ENCODE data around the gene ZDHHC24.
"Not testable (repeated sequence)": the region's sequence is repeated elsewhere in the genome, so short reads cannot be mapped to it uniquely, and the experiment has no call there.

Gene ZDHHC24

DNA sequence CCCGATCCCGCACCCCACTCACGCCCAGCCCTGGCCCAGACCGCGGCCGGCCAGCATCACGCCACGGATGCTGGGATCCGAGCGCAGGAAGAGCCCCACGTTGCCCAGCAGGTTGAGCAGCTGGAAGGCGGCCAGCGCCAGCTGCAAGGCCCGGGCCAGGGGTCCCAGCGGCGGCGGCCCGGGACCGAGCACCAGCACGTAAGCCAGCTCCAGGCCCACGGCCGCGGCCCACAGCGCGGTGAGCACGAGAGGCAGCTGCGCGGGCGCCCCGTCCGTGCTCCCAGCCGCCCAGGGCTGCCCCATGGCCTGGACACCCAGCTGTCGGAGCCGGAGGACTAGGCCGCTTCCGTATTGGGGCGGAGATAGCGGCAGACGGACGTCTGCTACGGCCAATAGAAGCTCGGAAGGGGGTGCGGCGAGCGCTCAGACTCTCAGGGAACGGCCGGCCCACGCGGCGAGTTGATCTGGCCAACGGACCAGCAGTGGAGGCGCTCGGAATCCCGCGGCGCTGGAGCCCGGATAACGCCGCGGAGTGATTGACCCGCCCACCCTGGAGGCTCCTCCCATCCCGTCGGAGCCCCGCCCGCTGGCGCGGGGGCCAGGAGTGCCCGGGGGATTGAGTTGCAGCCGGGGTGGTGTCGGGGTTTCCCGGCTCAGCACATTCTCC is at the start of gene ZDHHC24:
TSS of gene ZDHHC24 (minus strand) at position 348 of the 667 bp plus-strand sequence. CDS start at position 303, 45 bp downstream.
- peak; percentile 59 to 63 for DNase-seq (ENCODE audit: low read depth in 2 of 2)

GRCh38 chr11:66595245-66595904 is 49.5 kb upstream of the ZDHHC24 start:
- DNase-seq (ENCODE audit: low read depth in 2 of 2): no peak

DNA sequence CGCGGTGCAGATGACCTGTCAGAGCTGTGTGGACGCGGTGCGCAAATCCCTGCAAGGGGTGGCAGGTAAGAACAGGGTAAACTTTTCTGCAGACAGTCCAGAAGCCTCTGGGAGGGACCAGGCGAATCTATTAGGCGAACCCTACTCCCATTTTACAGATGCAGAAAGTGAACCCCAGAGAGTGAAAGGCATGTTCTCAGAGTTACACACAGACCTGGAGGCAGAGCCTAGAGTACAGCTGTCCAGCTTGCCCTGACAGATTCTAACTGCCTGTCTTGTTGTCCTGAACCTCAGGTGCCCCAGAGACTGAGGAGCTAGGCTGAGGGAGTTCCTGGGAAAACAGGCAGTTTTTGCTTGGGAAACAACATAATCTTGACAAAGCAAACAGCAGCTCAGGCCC is 47.8 kb upstream of the ZDHHC24 start:
- DNase-seq (ENCODE audit: low read depth in 2 of 2): no peak

DNA sequence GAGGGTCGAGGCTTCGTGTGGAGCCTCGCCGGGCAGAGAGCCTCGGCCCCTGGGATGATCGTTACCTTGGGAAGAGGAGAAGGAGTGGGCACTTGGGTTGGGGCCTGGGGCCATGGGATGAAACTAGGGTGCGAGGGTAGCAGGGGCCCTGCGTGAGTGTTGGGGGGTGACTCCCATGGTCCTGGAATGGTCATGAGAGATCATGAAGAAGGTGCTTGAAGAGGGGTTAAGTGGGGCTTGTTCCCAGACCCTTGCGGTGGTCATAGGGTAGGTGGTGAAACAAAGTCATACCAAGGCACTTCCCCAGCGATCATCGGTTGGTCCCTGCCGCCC is 47.4 kb upstream of the ZDHHC24 start:
- DNase-seq (ENCODE audit: low read depth in 2 of 2): no peak

DNA sequence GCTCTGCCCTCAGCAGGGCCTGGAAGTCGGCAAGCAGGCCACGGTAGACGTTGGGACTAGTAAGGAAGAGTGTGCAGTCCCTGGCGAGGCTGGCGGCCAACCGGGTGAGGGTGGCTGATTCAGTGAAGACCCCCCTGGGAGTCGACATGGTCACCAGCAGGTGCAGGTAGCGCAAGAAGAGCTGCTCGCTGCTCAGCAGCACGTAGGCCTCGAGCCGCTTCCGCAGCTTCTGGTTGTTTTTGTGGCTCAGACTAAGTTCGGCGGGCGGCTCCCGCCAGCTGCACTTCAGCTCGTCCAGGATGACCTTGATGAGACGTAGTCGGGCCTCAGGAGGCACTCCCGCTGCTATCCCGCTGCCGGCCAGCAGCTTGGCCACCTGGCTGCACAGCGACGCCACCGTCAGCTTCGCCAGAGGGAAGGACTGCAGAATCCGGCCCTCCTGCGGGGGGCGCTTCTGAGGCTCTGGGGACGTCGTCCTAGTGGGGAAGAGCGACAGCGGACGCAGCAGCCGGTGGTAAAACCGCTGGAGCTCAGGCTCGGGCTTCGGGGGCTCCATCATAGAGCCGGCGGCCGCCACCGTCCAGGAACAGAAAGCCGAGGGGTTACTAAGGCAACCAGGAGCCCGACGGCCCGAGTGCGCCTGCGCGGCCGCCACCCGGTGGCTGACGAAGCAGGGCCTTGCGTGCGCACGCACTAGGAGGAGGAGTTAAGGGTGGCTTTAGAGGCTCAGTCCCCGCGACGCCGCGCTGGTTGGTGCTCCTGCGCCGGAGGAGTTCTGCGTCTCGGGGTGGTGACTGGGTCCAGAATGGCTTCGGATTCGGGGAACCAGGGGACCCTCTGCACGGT is 46.8 kb upstream of the ZDHHC24 start, which contains the start of the genes CCDC87 and CCS:
TSS of gene CCDC87 (minus strand) at position 607 of the 846 bp plus-strand sequence. CDS start at position 559, 48 bp downstream.
TSS of gene CCS (plus strand) at position 729 of the 846 bp plus-strand sequence. CDS start at position 806, 77 bp downstream.
- DNase-seq (ENCODE audit: low read depth in 2 of 2): peak; percentile 98

GRCh38 chr11:66591175-66591574 is 45.3 kb upstream of the ZDHHC24 start:
- DNase-seq (ENCODE audit: low read depth in 2 of 2): no peak

DNA sequence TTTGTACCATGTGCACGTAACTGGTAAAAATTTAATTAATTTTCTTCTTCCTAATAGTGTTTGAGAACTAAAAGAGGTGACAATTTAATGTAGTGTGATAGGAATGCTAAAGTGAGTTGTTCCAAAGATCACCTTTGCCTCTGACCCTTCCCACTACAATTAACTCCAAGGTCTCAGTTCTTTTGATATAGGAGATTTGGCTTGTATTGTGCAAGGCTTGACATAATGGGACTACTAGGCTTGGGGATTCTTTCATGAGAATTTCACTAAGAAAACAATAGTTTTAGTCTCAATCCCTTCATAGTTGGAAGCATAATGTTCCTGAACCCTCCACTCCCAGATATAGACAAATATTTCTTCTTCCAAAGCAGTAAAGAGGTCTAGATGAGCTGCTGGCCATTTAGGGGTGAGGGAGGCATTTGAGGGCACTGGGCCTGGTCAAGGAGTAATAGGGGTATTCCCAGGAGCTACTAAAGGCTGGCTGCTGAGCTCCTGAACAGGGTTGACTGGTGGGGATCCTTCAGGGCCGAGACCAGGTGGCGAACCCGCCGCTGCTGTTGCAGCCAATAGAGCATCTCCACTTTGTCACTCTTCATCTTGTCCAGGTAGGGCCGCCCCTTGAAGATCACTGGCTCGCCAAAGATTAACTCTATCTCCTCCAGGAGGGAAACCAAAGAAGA is 44.3 kb upstream of the ZDHHC24 start:
- no peak for DNase-seq (ENCODE audit: low read depth in 2 of 2)

- not testable (repeated sequence) for DNase-seq (ENCODE audit: low read depth in 2 of 2)
These were observed 43.5 kb upstream of the ZDHHC24 start for GRCh38 chr11:66589315-66589714.

DNA sequence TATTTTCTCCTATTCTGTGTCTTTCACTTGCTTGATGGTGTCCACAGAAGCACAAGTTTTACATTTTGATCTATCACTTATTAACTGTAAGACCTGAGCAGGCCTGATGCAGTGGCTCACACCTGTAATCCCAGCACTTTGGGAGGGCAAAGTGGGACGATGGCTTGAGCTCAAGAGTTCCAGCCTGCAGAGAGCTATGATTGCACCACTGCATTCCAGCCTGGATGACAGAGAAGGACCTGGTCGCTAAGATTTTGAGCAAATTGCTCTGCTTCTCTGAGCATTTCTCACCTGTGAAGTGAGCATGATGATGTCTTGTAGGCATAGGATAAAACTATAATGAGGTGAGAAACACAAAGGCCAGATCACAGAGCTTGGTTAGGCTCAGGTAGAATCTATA is 40.3 kb upstream of the ZDHHC24 start:
- no peak for DNase-seq (ENCODE audit: low read depth in 2 of 2)

GRCh38 chr11:66585447-66585846 is 39.6 kb upstream of the ZDHHC24 start:
- DNase-seq (ENCODE audit: low read depth in 2 of 2): not testable (repeated sequence)

DNA sequence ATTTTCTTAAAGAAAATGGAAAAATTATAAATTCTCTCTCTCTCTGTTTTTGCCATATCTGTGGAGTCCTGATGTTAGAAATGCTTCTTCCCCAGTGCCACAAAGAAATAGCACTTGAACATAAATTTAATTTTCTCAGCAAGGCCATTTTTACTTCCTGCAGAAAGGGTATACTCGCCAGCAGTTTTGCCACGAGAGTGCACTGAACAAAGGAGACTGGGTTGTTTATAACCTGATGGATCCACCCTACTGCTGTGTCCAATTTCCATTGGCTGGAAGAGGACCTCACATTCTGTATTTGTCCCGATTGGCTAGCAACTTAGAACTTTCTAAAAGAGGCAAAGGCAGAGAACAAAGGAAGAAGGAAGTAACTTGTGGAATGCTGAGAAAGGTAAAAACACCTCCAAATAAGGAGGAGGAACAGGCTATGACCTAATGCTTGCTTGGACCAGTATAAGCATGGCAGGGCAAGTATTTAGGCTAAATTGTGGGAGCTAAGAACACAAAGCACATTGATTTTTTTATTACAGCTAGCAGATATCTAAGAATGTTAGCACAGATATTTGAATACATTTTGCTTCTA is 36.8 kb upstream of the ZDHHC24 start:
- DNase-seq (ENCODE audit: low read depth in 2 of 2): not testable (repeated sequence)

- DNase-seq (ENCODE audit: low read depth in 2 of 2): no peak
These were observed 35.4 kb upstream of the ZDHHC24 start for GRCh38 chr11:66581261-66581660.

DNA sequence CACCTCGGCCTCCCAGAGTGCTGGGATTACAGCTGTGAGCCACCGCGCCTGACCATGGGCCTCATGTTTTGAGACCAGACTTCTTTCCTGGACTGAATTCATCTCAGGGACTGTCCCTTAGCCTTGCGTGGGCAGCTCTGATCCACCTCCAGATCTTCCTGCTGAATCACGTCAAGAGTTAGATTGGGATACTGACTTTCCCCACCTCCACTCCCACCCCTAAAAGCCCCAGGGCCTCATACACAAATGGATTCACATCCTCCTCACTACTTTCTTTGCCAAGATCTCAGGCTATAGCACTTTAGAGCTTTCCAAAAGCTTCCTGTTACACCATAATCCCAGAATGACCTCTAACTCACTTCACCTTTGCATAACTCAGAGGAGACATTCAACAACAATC is 35.0 kb upstream of the ZDHHC24 start:
- no peak for DNase-seq (ENCODE audit: low read depth in 2 of 2)

- DNase-seq (ENCODE audit: low read depth in 2 of 2): peak; percentile 49 to 71
These were observed 33.3 kb upstream of the ZDHHC24 start for GRCh38 chr11:66579017-66579606.

GRCh38 chr11:66570850-66571180 is 25.0 kb upstream of the ZDHHC24 start:
- no peak for DNase-seq (ENCODE audit: low read depth in 2 of 2)

DNA sequence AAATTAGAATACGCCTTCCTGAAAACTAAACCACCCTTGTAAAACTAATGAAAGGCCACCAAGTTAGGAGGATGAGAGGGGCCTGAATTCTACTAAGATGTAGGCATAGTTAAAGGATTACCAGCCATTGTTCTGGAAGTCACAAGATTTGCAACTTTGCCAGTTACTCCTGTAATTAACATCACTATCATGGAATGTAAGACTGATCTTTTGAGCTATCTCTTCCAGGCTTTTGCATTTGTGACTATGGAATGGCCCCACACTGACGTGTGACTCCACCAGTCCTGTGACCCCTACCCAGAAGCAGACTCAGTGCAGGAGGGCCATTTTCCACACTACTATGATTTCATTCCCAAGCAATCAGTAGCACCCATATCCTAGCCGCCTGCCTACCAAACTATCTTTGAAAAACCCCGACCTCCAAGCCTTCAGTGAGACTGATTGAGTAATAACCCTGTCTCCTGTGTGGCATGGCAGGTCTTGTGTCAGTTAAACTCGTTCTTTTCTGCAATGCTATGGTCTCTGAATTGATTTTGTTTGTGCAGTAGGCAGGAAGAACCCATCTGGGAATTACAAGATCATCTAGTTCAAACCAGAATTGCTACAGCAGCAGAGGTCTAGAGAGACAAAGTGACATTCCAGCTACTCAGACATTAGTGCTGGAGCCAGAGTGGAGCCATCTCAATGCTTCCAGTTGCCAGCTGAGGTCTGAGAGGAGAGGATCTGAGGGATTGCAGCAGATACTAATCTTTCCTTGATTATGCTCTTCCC is 24.4 kb upstream of the ZDHHC24 start:
- DNase-seq (ENCODE audit: low read depth in 2 of 2): no peak

GRCh38 chr11:66569076-66569475 is 23.2 kb upstream of the ZDHHC24 start:
- DNase-seq (ENCODE audit: low read depth in 2 of 2): no peak

- DNase-seq (ENCODE audit: low read depth in 2 of 2): peak; percentile 44 to 51
These were observed 22.5 kb upstream of the ZDHHC24 start, which contains the start of gene CTSF for GRCh38 chr11:66568124-66568916. Gene CTSF, minus strand, starts transcription at chr11:66568606. Its CDS starts 120 bp downstream, at chr11:66568486.

GRCh38 chr11:66567787-66568123 is 21.9 kb upstream of the ZDHHC24 start:
- DNase-seq (ENCODE audit: low read depth in 2 of 2): no peak

- no peak for DNase-seq (ENCODE audit: low read depth in 2 of 2)
These were observed 20.4 kb upstream of the ZDHHC24 start for GRCh38 chr11:66566221-66566620.

Data from stimulated activated CD8-positive, alpha-beta memory T cell treated with anti-CD3 and anti-CD28 coated beads, Interleukin-7, amount 100 ng/mL, for 1 hour (primary cell).